Tibial artery (tissue), 4 donors: ENCODE results near the gene MAN2A1.

Experiments
- DNase-seq, 2 donors: peaks; one replicate each; pipeline ENCODE4 v3.0.0-alpha.2; 2019
- H3K27ac ChIP-seq, 2 donors: fragments of 200-600 bp; sonication (generic) in 1 of 2; 1 replicate in 1 of 2; 2 replicates in 1 of 2; pipeline ENCODE4 v1.5.1; 2018 to 2019; ENCODE audit warnings: mild to moderate bottlenecking in 1 of 2
- H3K27me3 ChIP-seq, 2 donors: fragments of 200-600 bp; sonication (generic) in 1 of 2; one replicate each; pipeline versions ENCODE4 v1.5.1 to v1.6.0; 2016 to 2019
- H3K36me3 ChIP-seq, 3 donors: fragments of 200-600 bp; sonication (generic) in 2 of 3; one replicate each; pipeline ENCODE4 v1.5.1; 2016 to 2019; ENCODE audit warnings: mild to moderate bottlenecking in 2 of 3
- H3K4me1 ChIP-seq, 4 donors: fragments of 200-600 bp; sonication (generic) in 2 of 4; 1 replicate in 3 of 4; 2 replicates in 1 of 4; pipeline ENCODE4 v1.5.1; 2016 to 2019
- H3K4me3 ChIP-seq, 2 donors: fragments of 200-600 bp; sonication (generic) in 1 of 2; 1 replicate in 1 of 2; 2 replicates in 1 of 2; pipeline ENCODE4 v1.5.1; 2018 to 2019; ENCODE audit warnings: mild to moderate bottlenecking in 2 of 2
- H3K9me3 ChIP-seq, 3 donors: fragments of 200-600 bp; sonication (generic) in 1 of 3; one replicate each; pipeline ENCODE4 v1.5.1; 2016 to 2019
- intact Hi-C: fragments of 100-400 bp; cut with DNase I; formaldehyde crosslinking; loops from one replicate; pipeline ENCODE4 v1.15.0; 2023; ENCODE audit warnings: low total_unique reads
- TF ChIP-seq, protein P1 (sequence below), 2 experiments: fragments of 200-600 bp in 1 of 2; fragments of 450-650 bp in 1 of 2; IDR thresholded peaks; one replicate each; pipeline ENCODE4 v1.5.1; 2017 to 2019; ENCODE audit warnings: antibody characterized with exemption in 2 of 2, mild to moderate bottlenecking in 1 of 2, moderate library complexity in 1 of 2

Gene MAN2A1

DNA sequence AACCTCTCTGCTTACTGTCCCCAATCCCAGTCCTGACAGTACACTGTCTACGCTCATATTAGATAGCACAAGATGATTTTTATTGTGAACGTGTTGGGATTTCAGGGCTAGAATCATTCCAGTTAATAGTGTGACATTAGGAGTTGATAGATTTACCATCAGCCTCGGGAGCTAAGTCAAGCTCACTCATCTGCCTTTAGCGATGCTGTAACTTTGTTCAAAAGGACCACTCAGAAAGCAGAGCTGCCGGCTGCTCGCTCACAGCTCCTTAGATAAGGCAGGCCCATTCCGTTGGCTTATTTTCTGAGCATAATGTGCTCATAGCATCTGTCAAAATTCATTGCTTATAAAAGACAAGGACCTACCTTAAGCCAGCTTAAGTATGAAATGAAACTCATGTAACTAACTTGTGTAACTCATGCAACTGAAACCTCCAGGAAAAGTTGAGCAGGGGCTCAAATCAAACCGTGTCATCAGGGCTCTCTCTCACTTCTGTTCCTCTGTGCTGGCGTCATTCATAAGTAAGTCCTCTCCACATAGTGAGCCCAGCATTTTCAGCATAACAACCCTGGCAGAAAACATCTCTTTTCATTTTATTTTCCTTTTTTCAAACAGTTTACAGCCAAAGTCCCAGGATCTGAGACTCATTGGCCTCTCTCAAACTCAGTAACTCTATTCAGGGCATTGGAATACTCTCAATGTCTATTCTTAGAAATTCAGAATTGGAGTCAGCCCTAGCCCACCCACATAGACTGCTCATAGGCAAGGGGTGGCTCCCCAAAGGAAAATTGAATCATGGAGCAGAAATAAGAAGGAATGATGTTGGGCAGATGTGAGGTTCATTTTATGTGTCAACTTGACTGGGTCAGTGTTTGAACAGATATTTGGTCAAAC is 208.8 kb downstream of the MAN2A1 start:
- Histone ChIP-seq H3K4me3 (no peak overlapping the region), H3K36me3 (no peaks in the 10 kb centered on the region), H3K9me3 (no peaks in the 10 kb centered on the region), H3K4me1 (peaks cover 0 to 24% (median 5%) of the 10 kb centered on the region in 4 donors), H3K27ac (peak overlapping the region; percentile 59), H3K27me3 (no peaks in the 10 kb centered on the region)
- DNase-seq: no peak
- intact Hi-C loops: no loop called here
- TF ChIP-seq, protein P1, sequence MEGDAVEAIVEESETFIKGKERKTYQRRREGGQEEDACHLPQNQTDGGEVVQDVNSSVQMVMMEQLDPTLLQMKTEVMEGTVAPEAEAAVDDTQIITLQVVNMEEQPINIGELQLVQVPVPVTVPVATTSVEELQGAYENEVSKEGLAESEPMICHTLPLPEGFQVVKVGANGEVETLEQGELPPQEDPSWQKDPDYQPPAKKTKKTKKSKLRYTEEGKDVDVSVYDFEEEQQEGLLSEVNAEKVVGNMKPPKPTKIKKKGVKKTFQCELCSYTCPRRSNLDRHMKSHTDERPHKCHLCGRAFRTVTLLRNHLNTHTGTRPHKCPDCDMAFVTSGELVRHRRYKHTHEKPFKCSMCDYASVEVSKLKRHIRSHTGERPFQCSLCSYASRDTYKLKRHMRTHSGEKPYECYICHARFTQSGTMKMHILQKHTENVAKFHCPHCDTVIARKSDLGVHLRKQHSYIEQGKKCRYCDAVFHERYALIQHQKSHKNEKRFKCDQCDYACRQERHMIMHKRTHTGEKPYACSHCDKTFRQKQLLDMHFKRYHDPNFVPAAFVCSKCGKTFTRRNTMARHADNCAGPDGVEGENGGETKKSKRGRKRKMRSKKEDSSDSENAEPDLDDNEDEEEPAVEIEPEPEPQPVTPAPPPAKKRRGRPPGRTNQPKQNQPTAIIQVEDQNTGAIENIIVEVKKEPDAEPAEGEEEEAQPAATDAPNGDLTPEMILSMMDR (IDR thresholded peaks at IDR 0.05): no peak

DNA sequence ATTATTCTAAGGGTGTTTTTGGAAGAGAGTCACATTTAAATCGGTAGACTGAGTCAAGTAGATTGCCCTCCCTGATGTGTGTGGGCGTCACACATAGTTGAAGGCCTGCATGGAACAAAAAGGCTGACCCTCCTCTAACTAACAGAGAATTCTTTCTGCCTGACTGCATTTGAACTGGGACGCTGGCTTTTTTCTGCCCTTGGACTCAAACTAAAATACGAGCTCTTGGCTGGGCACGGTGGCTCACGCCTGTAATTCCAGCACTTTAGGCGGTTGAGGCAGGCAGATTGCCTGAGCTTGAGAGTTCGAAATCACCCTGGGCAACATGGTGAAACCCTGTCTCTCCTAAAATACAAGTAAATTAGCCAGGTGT is 209.4 kb downstream of the MAN2A1 start:
- peak overlapping the region; percentile 59 for H3K27ac ChIP-seq
- DNase-seq: no peak
- H3K4me3 ChIP-seq: no peak overlapping the region

DNA sequence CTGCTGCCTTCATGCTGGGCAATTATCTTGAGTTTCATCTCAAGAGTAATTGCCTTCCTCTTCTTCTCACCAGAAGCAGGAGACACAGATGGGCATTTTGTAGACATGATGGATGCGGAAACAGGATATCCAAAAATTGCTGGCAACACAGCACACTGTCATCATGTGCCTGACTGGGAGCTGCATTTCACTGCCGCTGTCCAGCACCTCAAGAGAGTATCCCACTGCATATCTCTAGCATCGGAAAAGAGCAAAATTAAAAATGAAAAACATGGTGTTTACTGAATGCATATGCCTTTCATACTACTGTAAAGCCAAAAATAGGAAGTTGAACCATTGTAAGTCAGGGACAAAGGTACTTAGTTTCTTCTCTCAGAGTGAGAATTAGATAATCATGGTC is 210.7 kb downstream of the MAN2A1 start:
- TF ChIP-seq, protein P1 (IDR thresholded peaks at IDR 0.05): no peak
- H3K27me3 ChIP-seq: no peaks in the 10 kb centered on the region
- intact Hi-C loops: no loop called here
- H3K4me1 ChIP-seq: peaks cover 0 to 24% (median 5%) of the 10 kb centered on the region in 4 donors
- no peaks in the 10 kb centered on the region for H3K9me3 ChIP-seq
- H3K27ac ChIP-seq: no peak overlapping the region
- H3K4me3 ChIP-seq: no peak overlapping the region
- DNase-seq: no peak
- no peaks in the 10 kb centered on the region for H3K36me3 ChIP-seq

More for the DNA sequence above, 209.4 kb downstream of the MAN2A1 start:
- peaks cover 0 to 24% (median 5%) of the 10 kb centered on the region in 4 donors for H3K4me1 ChIP-seq
- no peaks in the 10 kb centered on the region for H3K9me3 ChIP-seq
- intact Hi-C loops: no loop called here
- H3K36me3 ChIP-seq: no peaks in the 10 kb centered on the region
- TF ChIP-seq, protein P1 (IDR thresholded peaks at IDR 0.05): no peak
- H3K27me3 ChIP-seq: no peaks in the 10 kb centered on the region

DNA sequence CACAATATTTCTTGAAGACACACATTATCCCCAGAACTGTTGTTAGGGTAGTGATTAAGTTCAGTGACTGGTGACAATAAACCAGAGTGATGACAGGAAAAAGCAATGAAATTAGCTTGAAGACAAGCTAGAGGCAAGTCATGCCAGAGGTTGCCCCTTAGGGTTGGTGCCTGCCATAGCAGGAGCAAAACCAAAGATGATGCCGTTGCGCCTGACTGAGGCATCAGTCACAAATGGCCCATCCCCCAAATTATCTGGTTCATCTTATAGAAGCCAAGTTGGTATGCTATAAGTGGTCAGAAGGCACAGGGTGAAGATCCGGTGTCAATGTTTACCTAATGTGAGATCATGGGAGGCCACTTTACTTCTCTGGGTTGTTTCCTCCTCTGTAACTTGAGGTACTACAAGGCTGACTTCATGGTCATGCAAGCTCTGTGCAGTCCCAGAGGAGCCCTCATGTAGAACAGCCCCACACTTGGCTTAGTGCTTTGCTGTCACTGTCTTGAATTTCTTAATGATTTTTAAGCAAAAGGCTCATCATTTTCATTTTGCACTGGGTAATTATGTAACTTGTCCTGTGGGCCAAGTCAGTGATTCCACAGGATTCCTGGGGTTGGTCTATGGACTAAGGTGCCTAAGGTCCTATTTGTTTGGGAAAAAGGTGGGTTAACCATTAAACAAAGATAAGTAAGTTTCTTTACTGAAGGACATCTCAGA is 211.3 kb downstream of the MAN2A1 start:
- Histone ChIP-seq H3K27me3 (no peaks in the 10 kb centered on the region), H3K4me3 (no peak overlapping the region), H3K36me3 (no peaks in the 10 kb centered on the region), H3K4me1 (peaks cover 0 to 24% (median 5%) of the 10 kb centered on the region in 4 donors), H3K9me3 (no peaks in the 10 kb centered on the region), H3K27ac (no peak overlapping the region)
- DNase-seq: no peak
- TF ChIP-seq, protein P1 (IDR thresholded peaks at IDR 0.05): no peak
- intact Hi-C loops: no loop called here

DNA sequence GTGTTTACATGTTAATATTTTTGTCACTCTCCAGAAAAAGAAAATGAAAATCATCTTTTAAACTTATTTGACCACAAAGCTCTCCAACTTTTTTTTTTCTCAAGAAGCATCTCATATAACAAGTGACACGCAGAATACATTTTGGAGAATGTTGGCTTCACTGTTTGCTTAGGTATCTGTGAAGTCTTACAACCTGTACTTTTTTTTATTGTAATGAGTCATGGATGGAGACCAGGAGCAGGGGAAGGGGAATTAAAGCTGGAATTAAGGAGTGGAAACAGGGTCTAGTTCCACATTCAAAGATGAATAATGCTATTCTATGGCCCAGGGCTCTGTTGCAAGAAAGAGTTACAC is 211.9 kb downstream of the MAN2A1 start:
- H3K27me3 ChIP-seq: no peaks in the 10 kb centered on the region
- intact Hi-C loops: no loop called here
- no peaks in the 10 kb centered on the region for H3K9me3 ChIP-seq
- H3K27ac ChIP-seq: no peak overlapping the region
- H3K36me3 ChIP-seq: no peaks in the 10 kb centered on the region
- no peak overlapping the region for H3K4me3 ChIP-seq
- peaks cover 0 to 24% (median 5%) of the 10 kb centered on the region in 4 donors for H3K4me1 ChIP-seq
- DNase-seq: no peak
- TF ChIP-seq, protein P1 (IDR thresholded peaks at IDR 0.05): no peak
